SK-N-SH treated with all-trans-retinoic acid at 6 μM for 48 hours (cell line): ENCODE results near the gene MINDY4.

ENCODE experiments used
- ATAC-seq: fragments of 200-7000 bp; cut with Tn5 transposase; 3 replicates; pipeline ENCODE4 v1.9.1; 2020; ENCODE audit warnings: mild to moderate bottlenecking, moderate library complexity
- ARNTL ChIP-seq: fragments of 450-650 bp; formaldehyde crosslinking; IDR thresholded peaks from 2 replicates; pipeline ENCODE4 v1.5.0; 2020; ENCODE audit warnings: low read depth, mild to moderate bottlenecking, moderate library complexity, borderline replicate concordance
- BACH2 ChIP-seq: fragments of 250-450 bp; sonication (Bioruptor Pico); IDR thresholded peaks from 2 replicates; pipeline ENCODE4 v1.9.0; 2021; ENCODE audit warnings: mild to moderate bottlenecking, borderline replicate concordance
- CREB5 ChIP-seq: fragments of 250-450 bp; sonication (Bioruptor Pico); IDR thresholded peaks from 2 replicates; pipeline ENCODE4 v1.5.1; 2020; ENCODE audit warnings: low read depth, mild to moderate bottlenecking, moderate library complexity
- CSDC2 ChIP-seq: fragments of 250-450 bp; sonication (Bioruptor Pico); IDR thresholded peaks from 2 replicates; pipeline ENCODE4 v1.5.0; 2020; ENCODE audit warnings: mild to moderate bottlenecking, moderate library complexity
- CSRNP3 ChIP-seq: fragments of 250-450 bp; sonication (Bioruptor Pico); IDR thresholded peaks from 2 replicates; pipeline ENCODE4 v1.5.1; 2021; ENCODE audit warnings: mild to moderate bottlenecking, moderate library complexity
- ESRRG ChIP-seq: fragments of 250-450 bp; sonication (Bioruptor Pico); IDR thresholded peaks from 2 replicates; pipeline ENCODE4 v1.6.1; 2021; ENCODE audit warnings: mild to moderate bottlenecking
- ISL1 ChIP-seq: fragments of 250-450 bp; sonication (Bioruptor Pico); IDR thresholded peaks from 2 replicates; pipeline ENCODE4 v2.1.2; 2022; ENCODE audit warnings: mild to moderate bottlenecking, moderate library complexity
- OSR1 ChIP-seq: fragments of 250-450 bp; sonication (Bioruptor Pico); IDR thresholded peaks from 2 replicates; pipeline ENCODE4 v1.8.0; 2022; ENCODE audit warnings: moderate library complexity, mild to moderate bottlenecking, inconsistent platforms
- PATZ1 ChIP-seq: fragments of 250-450 bp; sonication (Bioruptor Pico); IDR thresholded peaks from 2 replicates; pipeline ENCODE4 v1.8.0; 2020; ENCODE audit warnings: mild to moderate bottlenecking, moderate library complexity, borderline replicate concordance
- POU6F1 ChIP-seq: fragments of 250-450 bp; sonication (Bioruptor Pico); IDR thresholded peaks from 2 replicates; pipeline ENCODE4 v1.8.0; 2021; ENCODE audit warnings: low read depth, mild to moderate bottlenecking, moderate library complexity, borderline replicate concordance
- RARB ChIP-seq: fragments of 250-450 bp; sonication (Bioruptor Pico); IDR thresholded peaks from 2 replicates; pipeline ENCODE4 v1.8.0; 2021; ENCODE audit warnings: mild to moderate bottlenecking, moderate library complexity
- TOX ChIP-seq: fragments of 250-450 bp; sonication (Bioruptor Pico); IDR thresholded peaks from 2 replicates; pipeline ENCODE4 v1.8.0; 2021; ENCODE audit warnings: mild to moderate bottlenecking, moderate library complexity, borderline replicate concordance
- TSHZ2 ChIP-seq: fragments of 250-450 bp; sonication (Bioruptor Pico); IDR thresholded peaks from 2 replicates; pipeline ENCODE4 v1.5.0; 2020; ENCODE audit warnings: mild to moderate bottlenecking, moderate library complexity
- ZC3H10 ChIP-seq: fragments of 250-450 bp; sonication (Bioruptor Pico); IDR thresholded peaks from 2 replicates; pipeline ENCODE4 v1.5.1; 2021; ENCODE audit warnings: mild to moderate bottlenecking, moderate library complexity
- ZFP3 ChIP-seq: fragments of 250-450 bp; sonication (Bioruptor Pico); IDR thresholded peaks from 2 replicates; pipeline ENCODE4 v1.5.0; 2020; ENCODE audit warnings: mild to moderate bottlenecking, moderate library complexity
- ZFP30 ChIP-seq: fragments of 450-650 bp; formaldehyde crosslinking; IDR thresholded peaks from 2 replicates; pipeline ENCODE4 v1.5.0; 2022; ENCODE audit warnings: mild to moderate bottlenecking, moderate library complexity
- ZNF565 ChIP-seq: fragments of 450-650 bp; formaldehyde crosslinking; conservative IDR thresholded peaks from 2 replicates; pipeline ENCODE4 v1.5.0; 2020; ENCODE audit warnings: low read depth, mild to moderate bottlenecking, moderate library complexity
- ZNF70 ChIP-seq: fragments of 450-650 bp; formaldehyde crosslinking; IDR thresholded peaks from 2 replicates; pipeline ENCODE4 v1.5.0; 2020; ENCODE audit warnings: mild to moderate bottlenecking, moderate library complexity
- ZNF8 ChIP-seq: fragments of 450-650 bp; formaldehyde crosslinking; IDR thresholded peaks from 2 replicates; pipeline ENCODE4 v1.5.0; 2020; ENCODE audit warnings: mild to moderate bottlenecking, moderate library complexity

MINDY4 gene

GRCh38 chr7:30726296-30727006 is 44.8 kb upstream of the MINDY4 start:
- TF ChIP-seq ZNF70 (CRISPR knock-in tag) (no peak), OSR1 (CRISPR knock-in tag) (no peak)
- no peak for ATAC-seq

GRCh38 chr7:30727061-30727945 is 43.9 kb upstream of the MINDY4 start:
- no peak for TF ChIP-seq CREB5 (CRISPR knock-in tag)
- TF ChIP-seq ZNF8 (CRISPR knock-in tag) = no peak
- TF ChIP-seq TOX (CRISPR knock-in tag) = no peak
- TF ChIP-seq CSRNP3 (CRISPR knock-in tag) = no peak
- TF ChIP-seq BACH2 (CRISPR knock-in tag) = no peak
- TF ChIP-seq ISL1 = no peak
- no peak for TF ChIP-seq OSR1 (CRISPR knock-in tag)
- TF ChIP-seq ZC3H10 (CRISPR knock-in tag) = no peak
- no peak for TF ChIP-seq ESRRG (CRISPR knock-in tag)
- TF ChIP-seq ZNF70 (CRISPR knock-in tag) = no peak
- no peak for TF ChIP-seq RARB
- TF ChIP-seq TSHZ2 (CRISPR knock-in tag) = no peak
- no peak for TF ChIP-seq ZFP3 (CRISPR knock-in tag)
- TF ChIP-seq PATZ1 (CRISPR knock-in tag) = no peak
- TF ChIP-seq ZNF565 (CRISPR knock-in tag) = no peak
- no peak for TF ChIP-seq ZFP30
- ATAC-seq = peak; percentile 31; the same call in 2 of the 3 replicates

- TF ChIP-seq ARNTL (no peak), CSDC2 (CRISPR knock-in tag) (no peak), ESRRG (CRISPR knock-in tag) (no peak), ZC3H10 (CRISPR knock-in tag) (no peak), CSRNP3 (CRISPR knock-in tag) (no peak), ZFP30 (no peak), POU6F1 (no peak)
- no peak for ATAC-seq
Measured at GRCh38 chr7:30728591-30729100, 42.6 kb upstream of the MINDY4 start.
